ENCODE measurements around the gene ALDH3B1.

The ALDH3B1 gene

DNA sequence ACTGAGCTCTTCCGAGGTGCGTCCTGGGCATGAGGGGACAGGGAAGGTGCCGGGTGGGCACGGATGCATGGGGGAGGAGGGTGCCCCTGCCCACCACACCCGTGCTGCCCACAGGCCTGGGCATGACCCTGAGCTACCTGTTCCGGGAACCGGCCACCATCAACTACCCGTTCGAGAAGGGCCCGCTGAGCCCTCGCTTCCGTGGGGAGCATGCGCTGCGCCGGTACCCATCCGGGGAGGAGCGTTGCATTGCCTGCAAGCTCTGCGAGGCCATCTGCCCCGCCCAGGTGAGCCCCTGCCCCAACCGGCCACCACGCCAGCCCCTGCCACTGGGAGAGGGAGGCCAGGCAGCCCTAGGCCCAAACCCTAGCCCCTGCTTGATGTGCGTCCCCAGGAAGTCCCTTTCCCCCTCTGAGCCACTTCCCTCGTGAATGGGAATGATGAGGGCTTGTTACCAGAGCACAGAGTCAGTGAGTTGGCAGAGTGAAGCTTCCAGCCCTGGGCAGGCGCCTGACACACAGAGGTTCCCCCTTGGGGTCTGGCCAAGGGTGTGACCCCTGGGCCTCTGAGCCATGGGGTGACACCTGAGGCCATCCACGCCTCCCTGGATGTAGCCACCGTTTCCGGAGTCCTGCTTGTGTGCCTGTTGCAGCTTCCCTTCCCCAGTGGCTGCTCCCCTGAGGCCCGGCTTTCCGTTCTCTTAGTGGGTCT lies 23.0 kb downstream of the ALDH3B1 start:
- no peak for DNase-seq

DNA sequence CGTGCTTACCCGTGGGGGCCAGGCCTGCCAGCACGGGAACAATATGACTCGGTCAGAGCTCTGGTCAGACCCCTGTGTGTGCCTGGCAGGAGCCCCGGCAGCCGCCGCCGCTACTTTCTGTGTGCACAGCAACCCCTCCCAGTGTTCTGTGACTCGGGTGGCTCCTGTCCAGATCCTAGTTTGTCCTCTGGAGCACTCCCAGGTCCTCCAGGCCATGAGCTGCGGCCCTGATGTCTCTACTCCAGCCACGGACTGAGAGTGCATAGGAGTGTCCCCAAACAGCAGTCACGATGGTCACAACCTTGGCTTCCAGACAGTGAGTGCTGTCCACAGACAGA lies 23.6 kb downstream of the ALDH3B1 start:
- DNase-seq = no peak

DNA sequence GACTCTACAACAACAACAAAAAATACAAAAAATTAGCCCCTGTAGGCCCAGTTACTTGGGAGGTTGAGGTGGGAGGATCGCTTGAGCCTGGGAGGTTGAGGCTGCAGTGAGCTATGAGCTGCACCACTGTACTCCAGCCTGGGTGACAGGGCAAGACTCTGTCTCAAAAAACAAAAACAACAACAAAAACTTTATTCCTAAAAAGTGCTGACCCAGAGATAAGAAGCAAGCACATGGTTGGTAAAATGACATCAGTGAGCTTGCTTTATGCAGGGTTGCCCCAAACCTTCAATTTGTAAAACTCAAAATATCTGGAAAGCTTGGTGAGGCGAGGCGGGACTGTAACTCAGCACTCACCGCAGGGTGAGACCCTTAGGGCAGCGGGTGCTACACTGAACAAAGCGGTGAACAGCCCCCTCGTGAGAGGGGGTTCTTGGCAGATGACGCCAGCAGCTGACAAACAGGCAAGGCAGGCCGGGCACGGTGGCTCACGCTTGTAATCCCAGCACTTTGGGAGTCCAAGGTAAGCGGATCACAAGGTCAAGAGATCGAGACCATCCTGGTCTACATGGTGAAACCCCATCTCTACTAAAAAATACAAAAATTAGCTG lies 25.2 kb downstream of the ALDH3B1 start:
- no peak for DNase-seq

DNA sequence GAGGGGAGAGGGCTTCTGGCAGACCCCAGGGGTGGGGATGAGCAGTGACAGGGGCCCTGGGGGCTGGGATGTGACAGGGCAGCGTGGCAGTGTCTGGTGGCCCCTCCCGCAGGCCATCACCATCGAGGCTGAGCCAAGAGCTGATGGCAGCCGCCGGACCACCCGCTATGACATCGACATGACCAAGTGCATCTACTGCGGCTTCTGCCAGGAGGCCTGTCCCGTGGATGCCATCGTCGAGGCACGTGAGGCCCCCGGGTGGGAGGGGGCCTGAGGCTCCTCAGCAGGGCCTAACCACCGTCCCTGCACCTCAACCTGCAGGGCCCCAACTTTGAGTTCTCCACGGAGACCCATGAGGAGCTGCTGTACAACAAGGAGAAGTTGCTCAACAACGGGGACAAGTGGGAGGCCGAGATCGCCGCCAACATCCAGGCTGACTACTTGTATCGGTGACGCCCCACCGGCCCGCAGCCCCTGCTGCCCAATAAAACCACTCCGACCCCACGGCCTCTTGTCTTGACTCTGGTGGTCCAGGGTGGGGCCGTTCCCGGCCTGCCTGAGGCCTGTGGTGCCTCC lies 26.1 kb downstream of the ALDH3B1 start:
- DNase-seq = no peak

DNA sequence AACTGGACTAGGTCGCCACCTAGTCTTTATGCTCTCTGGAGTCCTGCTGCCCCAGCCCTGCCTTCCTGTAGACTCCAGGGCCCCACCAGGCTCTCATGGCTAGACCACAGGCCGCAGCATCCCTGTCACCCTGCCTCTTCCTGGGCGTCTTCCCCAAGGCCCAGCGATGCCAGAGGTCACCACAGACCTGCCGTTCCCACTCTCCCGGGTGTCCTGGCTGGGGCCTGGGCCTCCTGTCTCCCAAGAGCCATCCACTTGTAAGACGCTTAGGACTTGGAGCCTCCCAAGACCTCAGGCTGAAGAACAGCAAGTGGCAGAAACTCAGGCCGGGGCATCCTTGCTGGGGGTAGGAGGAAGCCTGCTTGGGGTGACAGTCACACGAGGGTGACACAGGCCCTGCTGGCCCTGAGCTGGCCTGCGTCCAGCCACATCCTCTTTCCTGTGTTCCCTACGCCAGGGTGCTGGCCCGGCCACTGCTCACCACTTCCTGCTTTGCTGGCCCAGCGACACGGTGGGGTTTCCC lies 26.7 kb downstream of the ALDH3B1 start:
- no peak for DNase-seq

DNA sequence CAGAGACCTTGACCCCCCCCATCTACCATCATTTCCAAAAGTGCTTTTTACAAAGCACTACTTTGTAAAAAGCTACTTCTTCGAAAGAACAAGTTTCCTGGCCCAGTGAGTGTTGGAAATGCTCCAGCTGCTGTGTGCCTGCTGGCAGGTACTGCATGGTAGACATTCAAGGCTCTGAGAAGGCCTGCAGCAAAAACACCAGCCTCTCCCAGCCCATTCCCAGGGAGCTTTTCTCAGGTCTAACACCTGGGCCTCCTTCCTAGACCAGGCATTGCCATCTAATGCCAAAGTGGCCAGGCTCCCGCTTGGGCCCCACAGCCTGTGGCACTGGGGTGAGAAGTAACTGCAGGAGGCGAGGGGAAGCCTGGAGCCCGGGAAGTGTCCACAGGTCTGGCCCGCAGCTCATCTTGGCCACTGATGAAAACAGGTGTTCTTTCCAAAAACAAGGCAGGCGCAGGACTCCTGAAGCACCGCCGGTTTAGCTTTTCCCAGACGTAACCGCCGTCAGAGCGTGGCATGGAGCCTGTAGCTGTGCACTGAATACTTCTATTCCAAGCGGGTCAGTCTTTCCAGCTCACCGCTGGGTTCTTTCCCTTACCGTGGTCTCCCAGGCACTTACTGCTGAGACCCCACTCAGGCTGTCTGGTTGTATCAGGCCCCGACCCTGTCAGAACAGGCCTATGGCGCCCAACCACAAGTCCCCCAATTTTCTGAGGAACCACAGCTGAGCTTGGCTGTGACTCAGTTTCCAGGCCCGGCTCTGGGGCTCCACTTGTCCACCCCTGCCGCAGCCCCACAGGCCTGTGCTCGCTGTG lies 27.5 kb downstream of the ALDH3B1 start:
- no peak for DNase-seq

DNA sequence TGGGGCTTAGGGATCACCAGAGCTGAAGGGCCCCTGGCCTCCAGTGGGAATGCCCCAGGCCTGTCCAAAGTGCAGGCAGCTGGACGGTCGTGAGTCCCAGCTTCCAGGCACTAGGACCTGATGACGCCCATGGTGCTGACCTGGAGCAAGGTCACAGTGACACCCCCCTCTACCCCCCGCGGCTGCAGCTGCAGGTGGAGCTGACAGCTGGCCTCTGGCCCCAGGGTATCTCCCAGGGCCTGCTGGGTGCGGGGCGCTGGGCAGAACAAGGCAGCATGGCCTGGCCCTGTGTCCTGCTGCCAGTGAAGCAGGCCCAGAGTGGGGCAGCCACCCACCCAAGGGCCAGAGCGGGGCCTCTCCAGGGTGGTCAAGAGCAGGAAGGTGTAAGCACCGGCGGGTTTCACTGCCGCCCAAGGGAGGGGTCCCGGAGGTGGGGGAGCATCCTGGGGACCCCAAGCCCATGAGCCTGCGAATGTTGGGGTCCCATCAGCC lies 28.1 kb downstream of the ALDH3B1 start:
- no peak for DNase-seq

DNA sequence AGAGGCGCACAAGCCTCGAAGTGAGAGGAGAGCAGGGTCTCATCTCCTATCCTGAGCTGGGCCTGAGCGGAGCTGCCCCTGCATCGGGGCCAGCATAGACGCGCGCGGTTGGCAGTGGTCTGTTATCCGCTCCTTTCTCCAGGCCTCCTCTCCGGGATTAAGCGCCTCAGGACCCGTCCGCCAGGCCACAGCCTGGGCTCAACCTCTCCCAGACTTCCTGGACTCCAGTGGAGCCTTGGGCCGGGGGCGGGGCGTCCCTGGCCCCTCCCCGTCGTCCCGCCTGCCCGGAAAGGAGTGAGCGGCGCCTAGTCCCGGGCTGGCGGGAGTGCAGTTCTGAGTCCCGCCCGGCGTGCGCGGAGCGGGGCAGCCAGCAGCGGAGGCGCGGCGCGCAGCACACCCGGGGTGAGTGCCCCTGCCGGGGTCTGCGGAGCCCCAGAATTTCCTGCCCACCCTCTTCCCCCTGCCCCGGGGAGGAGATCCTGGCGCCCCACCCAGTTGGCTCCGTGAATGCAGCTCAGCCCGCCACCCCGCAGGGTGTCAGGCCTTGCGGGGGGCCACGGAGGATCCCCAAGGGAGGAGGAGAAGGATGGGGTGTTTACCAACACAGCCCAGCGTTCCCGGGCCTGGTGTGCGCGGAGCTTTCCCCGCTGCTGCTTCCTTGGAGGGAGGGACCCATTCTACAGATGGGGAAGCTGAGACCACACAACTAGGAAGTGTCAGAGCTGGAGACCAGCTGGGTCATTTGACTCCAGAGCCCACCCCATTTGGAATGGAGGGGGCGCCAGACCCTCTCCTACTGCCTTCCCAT lies 28.8 kb downstream of the ALDH3B1 start, which contains the start of gene TCIRG1:
TCIRG1 (plus strand) TSS at position 308 of the 808 bp plus-strand sequence. CDS start 2,247 bp downstream, outside the sequence.
- no peak for DNase-seq

DNA sequence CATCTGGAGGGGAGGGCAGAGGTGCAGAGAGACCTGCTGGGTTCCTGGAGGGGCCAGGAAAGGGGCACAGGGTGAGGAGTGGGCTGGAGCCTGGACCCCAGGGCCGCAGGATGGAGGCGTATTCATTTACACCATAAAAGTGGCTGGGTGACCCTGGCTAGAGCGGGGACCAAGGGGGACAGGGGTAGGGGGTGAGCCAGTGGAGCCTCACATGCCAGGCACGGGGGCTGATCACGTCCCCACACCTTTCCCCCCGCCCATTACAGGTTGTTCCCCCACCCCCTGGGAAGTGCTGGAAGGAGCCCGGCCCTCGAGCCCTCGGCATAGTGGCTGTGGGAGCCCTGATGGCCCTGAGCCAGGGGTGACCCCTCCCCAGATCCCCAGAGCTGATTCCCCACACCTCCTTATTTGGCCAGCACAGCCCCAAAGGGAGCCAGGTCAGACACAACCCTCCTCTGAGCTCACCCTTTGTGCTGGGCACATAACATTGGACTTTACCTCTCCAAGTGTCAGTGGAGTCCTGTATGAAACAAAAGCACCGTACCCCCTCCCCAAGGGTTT lies 29.5 kb downstream of the ALDH3B1 start:
- DNase-seq = no peak

DNA sequence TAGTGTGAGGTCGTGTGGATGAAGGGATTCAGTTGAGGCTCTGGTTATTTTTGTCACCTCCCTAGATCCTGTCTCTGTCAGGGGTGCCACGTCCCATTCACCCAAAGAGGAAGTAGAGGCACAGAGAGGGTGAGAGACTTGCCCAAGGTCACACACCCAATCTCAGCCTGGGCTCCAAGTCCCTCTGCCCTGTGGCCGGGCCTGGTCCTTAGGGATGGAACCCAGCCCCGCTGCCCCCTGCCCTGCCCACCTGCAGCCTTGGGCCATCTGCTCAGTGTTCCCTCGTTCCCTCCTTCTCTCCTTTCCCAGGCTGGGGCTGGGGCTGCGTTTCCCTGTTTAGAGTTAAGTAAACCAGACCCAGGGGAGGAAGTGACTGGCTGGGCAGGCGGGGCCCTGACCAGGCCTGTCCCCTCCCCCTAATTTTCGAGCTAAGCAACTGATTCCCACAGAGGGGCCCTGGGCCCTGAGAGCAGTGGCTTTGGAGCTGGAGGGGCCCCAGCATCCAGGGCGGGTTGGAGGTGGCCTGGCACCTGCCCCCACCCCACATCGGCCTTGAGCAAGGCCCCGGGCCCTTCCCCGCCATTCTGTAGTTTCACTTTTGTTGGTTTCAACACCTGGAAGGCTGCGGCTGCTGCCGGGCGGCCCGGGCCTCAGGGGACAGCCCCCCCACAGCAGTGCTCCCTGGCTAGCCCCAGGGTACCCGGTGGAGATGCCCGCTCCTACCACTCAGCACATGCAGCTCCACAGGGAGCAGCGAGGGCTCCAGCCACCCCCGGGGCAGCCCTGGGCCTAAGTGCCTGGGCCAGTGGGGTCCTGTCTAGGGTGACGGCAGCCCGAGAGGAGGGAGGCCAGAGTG lies 30.2 kb downstream of the ALDH3B1 start:
- no peak for DNase-seq

DNA sequence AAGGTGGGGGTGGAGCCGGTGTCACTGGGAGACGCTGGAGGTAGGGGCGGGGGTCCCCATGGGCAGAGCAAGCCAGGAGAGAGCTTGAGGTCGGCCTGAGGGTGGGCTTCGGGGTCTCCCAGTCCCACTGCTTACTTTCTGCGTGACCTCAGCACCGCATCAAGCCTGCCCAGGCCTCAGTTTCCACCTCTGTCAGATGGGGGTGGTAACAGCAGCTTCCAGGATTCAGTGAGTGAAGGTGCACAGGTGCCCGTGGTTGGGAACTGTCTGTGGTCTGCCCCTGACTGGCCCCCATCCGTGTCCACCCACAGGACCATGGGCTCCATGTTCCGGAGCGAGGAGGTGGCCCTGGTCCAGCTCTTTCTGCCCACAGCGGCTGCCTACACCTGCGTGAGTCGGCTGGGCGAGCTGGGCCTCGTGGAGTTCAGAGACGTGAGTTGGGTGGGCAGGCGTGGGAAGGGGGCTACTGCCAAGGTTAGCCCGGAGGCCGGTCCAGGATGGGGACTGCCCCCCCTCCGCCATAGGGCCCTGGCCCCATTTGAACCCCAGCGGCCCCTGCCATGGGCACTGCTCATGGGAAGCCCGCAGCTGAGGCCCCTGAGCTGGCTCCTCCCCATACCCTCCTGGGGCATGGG lies 30.9 kb downstream of the ALDH3B1 start:
- DNase-seq = no peak

DNA sequence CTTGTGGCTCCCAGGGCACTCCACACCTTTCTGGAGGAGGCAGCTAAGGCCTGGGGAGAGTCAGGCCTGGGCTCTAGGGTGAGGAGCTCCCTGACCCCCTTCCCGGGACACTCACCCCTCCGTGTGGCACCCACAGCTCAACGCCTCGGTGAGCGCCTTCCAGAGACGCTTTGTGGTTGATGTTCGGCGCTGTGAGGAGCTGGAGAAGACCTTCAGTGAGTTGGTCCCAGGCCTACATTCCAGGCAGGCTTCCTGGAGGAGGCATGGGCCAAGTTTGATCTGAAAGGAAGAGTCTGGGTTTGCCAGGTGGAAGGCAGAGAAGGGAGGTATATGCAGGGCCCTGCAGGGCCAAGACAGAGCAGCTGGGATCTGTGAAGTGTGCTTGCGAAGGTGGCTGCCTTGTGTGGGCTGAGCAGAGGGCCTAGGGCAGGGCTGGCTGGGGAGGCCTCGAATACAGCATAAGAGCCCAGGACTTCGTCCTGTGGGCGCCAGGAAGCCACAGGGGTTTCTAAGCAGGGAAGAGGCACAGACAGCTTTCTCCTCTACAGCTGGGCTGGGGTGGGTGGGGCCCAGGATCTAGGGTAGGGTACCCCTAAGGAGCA lies 31.6 kb downstream of the ALDH3B1 start:
- DNase-seq = no peak

DNA sequence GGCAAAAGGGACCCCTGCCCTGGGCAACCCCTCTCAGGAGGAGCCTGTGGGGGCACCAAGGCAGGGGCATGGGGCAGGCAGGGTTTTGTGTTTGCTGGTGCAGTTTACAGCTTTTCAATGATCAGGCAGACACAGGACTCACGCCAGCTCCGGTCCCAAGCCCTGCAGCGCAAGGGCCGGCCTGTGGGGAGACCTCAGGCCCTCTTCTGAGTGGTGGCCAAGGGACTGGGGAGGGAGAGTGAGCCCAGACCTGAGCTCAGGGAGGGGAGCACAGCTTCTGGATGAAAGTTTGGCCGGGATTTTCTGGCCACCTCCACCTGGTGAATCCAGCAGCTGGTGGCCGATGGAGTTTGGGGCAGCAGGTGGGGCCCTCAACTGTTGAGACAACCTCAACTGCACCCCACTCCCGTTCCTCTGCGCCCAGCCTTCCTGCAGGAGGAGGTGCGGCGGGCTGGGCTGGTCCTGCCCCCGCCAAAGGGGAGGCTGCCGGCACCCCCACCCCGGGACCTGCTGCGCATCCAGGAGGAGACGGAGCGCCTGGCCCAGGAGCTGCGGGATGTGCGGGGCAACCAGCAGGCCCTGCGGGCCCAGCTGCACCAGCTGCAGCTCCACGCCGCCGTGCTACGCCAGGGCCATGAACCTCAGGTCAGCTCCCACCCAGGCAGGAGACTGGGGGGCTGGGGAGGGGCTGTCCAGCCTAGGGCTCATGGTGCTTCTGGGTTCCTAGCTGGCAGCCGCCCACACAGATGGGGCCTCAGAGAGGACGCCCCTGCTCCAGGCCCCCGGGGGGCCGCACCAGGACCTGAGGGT lies 32.3 kb downstream of the ALDH3B1 start:
- no peak for DNase-seq

DNA sequence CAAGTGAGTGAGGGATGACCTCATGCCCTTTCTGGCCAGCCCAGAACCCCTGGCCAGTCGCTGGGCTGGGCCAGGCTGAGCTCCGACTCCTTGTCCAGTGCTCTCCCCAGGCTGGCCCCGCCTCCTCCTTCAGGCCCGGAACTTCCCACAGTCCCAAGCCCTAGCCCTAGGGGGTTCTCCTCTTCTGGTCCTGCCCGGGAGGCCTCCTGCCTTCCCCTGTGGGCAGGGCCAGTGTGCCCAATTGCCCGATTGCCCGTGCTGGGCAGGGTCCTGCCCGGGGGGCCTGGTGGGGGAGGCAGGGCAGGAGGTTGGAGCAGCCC lies 32.9 kb downstream of the ALDH3B1 start:
- no peak for DNase-seq

DNA sequence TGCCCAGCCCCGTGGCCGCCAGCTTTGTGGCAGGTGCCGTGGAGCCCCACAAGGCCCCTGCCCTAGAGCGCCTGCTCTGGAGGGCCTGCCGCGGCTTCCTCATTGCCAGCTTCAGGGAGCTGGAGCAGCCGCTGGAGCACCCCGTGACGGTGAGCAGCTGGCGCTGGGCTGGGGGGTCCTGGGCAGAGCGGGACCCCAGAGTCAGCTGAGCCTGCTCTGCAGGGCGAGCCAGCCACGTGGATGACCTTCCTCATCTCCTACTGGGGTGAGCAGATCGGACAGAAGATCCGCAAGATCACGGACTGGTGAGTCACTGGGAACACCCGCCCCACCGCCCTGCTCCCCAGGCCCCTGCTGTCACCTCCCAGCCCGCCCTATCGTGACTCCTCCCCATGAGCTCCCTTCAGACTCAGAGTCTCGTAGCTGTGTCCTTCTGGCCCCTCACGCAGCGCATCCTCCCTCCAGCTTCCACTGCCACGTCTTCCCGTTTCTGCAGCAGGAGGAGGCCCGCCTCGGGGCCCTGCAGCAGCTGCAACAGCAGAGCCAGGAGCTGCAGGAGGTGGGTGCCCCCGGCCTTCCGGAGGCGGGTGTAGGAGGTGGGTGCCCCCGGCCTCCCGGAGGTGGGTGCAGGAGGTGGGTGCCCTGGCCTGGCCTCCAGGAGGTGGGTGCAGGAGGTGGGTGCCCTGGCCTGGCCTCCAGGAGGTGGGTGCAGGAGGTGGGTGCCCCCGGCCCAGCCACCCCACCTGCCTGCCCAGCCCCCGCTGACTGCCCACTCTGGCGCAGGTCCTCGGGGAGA lies 33.4 kb downstream of the ALDH3B1 start:
- DNase-seq = no peak

DNA sequence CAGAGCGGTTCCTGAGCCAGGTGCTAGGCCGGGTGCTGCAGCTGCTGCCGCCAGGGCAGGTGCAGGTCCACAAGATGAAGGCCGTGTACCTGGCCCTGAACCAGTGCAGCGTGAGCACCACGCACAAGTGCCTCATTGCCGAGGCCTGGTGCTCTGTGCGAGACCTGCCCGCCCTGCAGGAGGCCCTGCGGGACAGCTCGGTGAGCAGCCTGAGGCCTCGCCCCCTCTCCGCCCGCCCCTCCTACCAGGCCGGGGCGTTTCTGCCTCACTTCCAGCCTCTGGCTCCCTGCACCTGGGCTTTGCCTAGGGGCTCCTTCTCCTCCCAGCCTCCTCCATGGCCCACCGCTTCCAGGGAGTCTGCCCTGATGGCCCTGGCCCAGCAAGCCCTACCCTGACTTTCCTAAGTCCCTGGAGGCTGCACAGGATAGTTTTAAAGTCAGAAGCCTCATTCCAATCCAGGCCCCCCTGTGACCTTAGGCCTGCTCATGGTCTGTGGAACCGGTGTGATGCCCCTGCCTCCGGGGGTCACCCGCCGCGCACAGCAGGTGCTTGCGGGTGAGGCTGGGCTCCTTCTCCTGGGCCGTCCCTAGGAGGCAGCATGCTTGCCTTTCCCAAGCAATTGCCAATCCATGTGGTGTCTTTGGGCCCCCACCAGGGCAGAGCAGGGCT lies 34.2 kb downstream of the ALDH3B1 start:
- no peak for DNase-seq

DNA sequence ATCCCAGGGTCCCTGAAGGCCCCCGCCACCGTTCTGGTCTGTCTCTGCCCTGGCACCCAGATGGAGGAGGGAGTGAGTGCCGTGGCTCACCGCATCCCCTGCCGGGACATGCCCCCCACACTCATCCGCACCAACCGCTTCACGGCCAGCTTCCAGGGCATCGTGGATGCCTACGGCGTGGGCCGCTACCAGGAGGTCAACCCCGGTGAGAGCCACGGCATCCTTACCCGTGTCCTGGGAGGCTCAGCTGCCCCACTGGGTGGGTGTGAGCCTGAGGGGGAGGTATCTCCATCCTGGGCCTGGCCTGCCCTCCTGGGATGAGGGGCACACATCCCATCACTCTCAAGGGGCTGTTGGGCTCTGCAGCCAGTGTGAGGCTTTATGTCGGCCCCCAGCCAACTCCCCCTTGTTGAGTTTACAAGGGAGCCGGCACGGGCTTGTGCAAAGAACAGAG lies 34.8 kb downstream of the ALDH3B1 start:
- DNase-seq = no peak
